Gastroesophageal sphincter (tissue), 3 donors: ENCODE results near the gene MAML2.

Source experiments
- CTCF ChIP-seq, 4 experiments: fragments of 200-600 bp in 2 of 4; fragments of 450-650 bp in 2 of 4; sonication (generic) in 1 of 4; IDR thresholded peaks; one replicate each; pipeline ENCODE4 v1.5.1; 2017 to 2019; ENCODE audit warnings: antibody characterized with exemption in 4 of 4, mild to moderate bottlenecking in 2 of 4, moderate library complexity in 2 of 4
- EP300 ChIP-seq: sonication (generic); formaldehyde crosslinking; IDR thresholded peaks from one replicate; pipeline ENCODE4 v1.6.1; 2017; ENCODE audit warnings: antibody characterized with exemption, mild to moderate bottlenecking
- POLR2A ChIP-seq, 2 donors: fragments of 450-650 bp; IDR thresholded peaks; one replicate each; pipeline ENCODE4 v1.6.1; 2017; ENCODE audit warnings: antibody characterized with exemption in 2 of 2, mild to moderate bottlenecking in 2 of 2, moderate library complexity in 1 of 2
- POLR2AphosphoS5 ChIP-seq: sonication (generic); formaldehyde crosslinking; IDR thresholded peaks from one replicate; pipeline ENCODE4 v1.6.1; 2017; ENCODE audit warnings: antibody characterized with exemption

GRCh38 chr11:96238563-96239135, 104.3 kb downstream of the MAML2 start:
- TF ChIP-seq POLR2AphosphoS5 (peak; percentile 53), POLR2A (IDR thresholded peaks at IDR 0.05) (no peak), CTCF (IDR thresholded peaks at IDR 0.05) (no peak), EP300 (no peak)
